Neutrophil (primary cell): ENCODE results near the gene HOGA1.

ENCODE experiments used
- H3K27ac ChIP-seq: fragments of 200-600 bp; sonication (generic); 2 replicates; pipeline ENCODE4 v1.5.1; 2016; ENCODE audit warnings: mild to moderate bottlenecking, moderate library complexity
- H3K27me3 ChIP-seq: fragments of 200-600 bp; sonication (generic); 2 replicates; pipeline ENCODE4 v1.6.0; 2016; ENCODE audit warnings: mild to moderate bottlenecking
- H3K36me3 ChIP-seq: fragments of 200-600 bp; sonication (generic); 2 replicates; pipeline ENCODE4 v1.5.1; 2017
- H3K4me1 ChIP-seq, 2 experiments: fragments of 200-600 bp in 1 of 2; sonication (generic) in 1 of 2; 1 replicate in 1 of 2; 2 replicates in 1 of 2; pipeline versions ENCODE4 v1.5.1 to v1.6.1; 2013 to 2016; ENCODE audit warnings: low read depth in 1 of 2, low read length in 1 of 2, mild to moderate bottlenecking in 1 of 2, moderate library complexity in 1 of 2; ENCODE audit not compliant: control insufficient read depth in 1 of 2, insufficient read depth in 1 of 2
- H3K4me3 ChIP-seq, 2 experiments: fragments of 200-600 bp in 1 of 2; sonication (generic) in 1 of 2; 1 replicate in 1 of 2; 2 replicates in 1 of 2; pipeline ENCODE4 v1.5.1; 2013 to 2016; ENCODE audit warnings: low read depth in 1 of 2, low read length in 1 of 2, mild to moderate bottlenecking in 1 of 2, moderate library complexity in 1 of 2
- H3K9me3 ChIP-seq: fragments of 200-600 bp; sonication (generic); 2 replicates; pipeline ENCODE4 v1.5.1; 2016
- TF ChIP-seq, protein P1 (sequence below): fragments of 200-600 bp; sonication (generic); IDR thresholded peaks from 2 replicates; pipeline ENCODE4 v1.5.1; 2016; ENCODE audit warnings: antibody characterized with exemption

HOGA1 gene

GRCh38 chr10:97539523-97540200 is 44.5 kb upstream of the HOGA1 start:
- H3K4me3 ChIP-seq, result no peak overlapping the region
- H3K27me3 ChIP-seq, result no peaks in the 10 kb centered on the region
- H3K9me3 ChIP-seq, result no peaks in the 10 kb centered on the region
- no peak overlapping the region for H3K27ac ChIP-seq
- H3K36me3 ChIP-seq, result no peaks in the 10 kb centered on the region
- TF ChIP-seq, protein P1, sequence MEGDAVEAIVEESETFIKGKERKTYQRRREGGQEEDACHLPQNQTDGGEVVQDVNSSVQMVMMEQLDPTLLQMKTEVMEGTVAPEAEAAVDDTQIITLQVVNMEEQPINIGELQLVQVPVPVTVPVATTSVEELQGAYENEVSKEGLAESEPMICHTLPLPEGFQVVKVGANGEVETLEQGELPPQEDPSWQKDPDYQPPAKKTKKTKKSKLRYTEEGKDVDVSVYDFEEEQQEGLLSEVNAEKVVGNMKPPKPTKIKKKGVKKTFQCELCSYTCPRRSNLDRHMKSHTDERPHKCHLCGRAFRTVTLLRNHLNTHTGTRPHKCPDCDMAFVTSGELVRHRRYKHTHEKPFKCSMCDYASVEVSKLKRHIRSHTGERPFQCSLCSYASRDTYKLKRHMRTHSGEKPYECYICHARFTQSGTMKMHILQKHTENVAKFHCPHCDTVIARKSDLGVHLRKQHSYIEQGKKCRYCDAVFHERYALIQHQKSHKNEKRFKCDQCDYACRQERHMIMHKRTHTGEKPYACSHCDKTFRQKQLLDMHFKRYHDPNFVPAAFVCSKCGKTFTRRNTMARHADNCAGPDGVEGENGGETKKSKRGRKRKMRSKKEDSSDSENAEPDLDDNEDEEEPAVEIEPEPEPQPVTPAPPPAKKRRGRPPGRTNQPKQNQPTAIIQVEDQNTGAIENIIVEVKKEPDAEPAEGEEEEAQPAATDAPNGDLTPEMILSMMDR, result no peak
- H3K4me1 ChIP-seq, result peaks cover 9 to 11% of the 10 kb centered on the region in 2 experiments

GRCh38 chr10:97540669-97541500 is 43.3 kb upstream of the HOGA1 start:
- Histone ChIP-seq H3K36me3 (no peaks in the 10 kb centered on the region), H3K27me3 (no peaks in the 10 kb centered on the region), H3K4me3 (no peak overlapping the region), H3K9me3 (no peaks in the 10 kb centered on the region), H3K27ac (no peak overlapping the region), H3K4me1 (peaks cover 11 to 14% of the 10 kb centered on the region in 2 experiments)
- TF ChIP-seq, protein P1, result no peak

DNA sequence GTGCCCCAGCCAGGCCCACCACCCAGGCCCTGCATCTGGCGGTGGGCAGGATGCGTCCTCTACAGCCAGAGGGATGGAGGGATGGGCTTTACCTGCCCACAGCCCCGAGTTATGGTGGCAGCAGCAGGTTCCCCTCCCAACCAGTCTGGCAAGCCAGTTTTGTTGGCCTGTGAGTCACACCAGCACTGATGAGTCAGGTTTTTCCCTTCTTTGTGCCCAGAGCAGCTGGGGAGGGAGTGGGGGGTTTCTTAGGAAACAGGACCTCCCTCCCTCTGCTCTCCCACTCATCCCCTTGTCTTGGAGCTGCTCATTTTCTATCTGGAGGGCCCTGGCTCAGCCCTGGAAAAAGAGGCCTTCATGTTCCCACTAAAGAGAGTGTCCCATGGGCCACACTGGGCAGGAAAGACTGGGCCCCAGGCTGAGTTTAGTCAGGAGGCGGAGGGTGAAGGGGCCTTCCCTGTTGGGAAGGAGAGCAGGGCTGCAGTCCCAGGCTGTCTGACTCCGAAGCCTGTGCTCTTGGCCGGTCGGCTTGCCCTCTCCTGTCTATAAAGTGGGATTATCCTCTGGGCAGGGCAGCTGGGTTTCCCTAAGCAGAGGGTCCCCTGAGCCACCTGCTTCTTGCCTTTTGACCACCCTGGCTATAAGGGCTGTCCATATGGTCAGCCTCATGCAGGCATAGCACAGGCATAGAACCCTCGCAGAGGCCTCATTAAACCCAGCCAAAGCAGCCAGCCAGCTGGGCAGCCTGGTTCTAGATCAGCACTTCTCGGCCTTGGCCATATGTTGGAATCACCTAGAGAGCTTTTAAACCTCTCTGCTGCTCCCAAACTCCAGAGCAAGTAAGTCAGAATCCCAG is 41.8 kb upstream of the HOGA1 start:
- no peaks in the 10 kb centered on the region for H3K36me3 ChIP-seq
- no peak overlapping the region for H3K4me3 ChIP-seq
- H3K27me3 ChIP-seq, result no peaks in the 10 kb centered on the region
- H3K27ac ChIP-seq, result peak overlapping the region; percentile 58
- no peaks in the 10 kb centered on the region for H3K9me3 ChIP-seq
- TF ChIP-seq, protein P1, result no peak
- H3K4me1 ChIP-seq, result peaks cover 11 to 14% of the 10 kb centered on the region in 2 experiments

GRCh38 chr10:97543025-97543546 is 41.1 kb upstream of the HOGA1 start:
- TF ChIP-seq, protein P1, result no peak
- Histone ChIP-seq H3K4me3 (no peak overlapping the region), H3K36me3 (peaks cover 2% of the 10 kb centered on the region), H3K27ac (peak overlapping the region; percentile 58), H3K9me3 (no peaks in the 10 kb centered on the region), H3K4me1 (peaks cover 11 to 14% of the 10 kb centered on the region in 2 experiments), H3K27me3 (no peaks in the 10 kb centered on the region)
